ENCODE data around the gene CBR1.
A peak's percentile ranks its signal among the peaks of the same experiment; 100 is the strongest.
"Not testable (repeated sequence)": the region's sequence is repeated elsewhere in the genome, so short reads cannot be mapped to it uniquely, and the experiment has no call there.

Gene CBR1

GRCh38 chr21:36096398-36097290, 26.8 kb downstream of the CBR1 start:
- no peak for TF ChIP-seq CTCF (IDR thresholded peaks at IDR 0.05)
- no peaks in the 10 kb centered on the region for H3K36me3 ChIP-seq
- no peak overlapping the region for H3K4me3 ChIP-seq
- intact Hi-C loops (cut with DNase I; ENCODE audit: low total_unique reads) = no loop called here
- no peak overlapping the region for H3K27ac ChIP-seq
- H3K9me3 ChIP-seq = no peaks in the 10 kb centered on the region
- no peak for DNase-seq
- no peaks in the 10 kb centered on the region for H3K27me3 ChIP-seq
- peaks cover 0 to 14% (median 8%) of the 10 kb centered on the region in 4 donors for H3K4me1 ChIP-seq

GRCh38 chr21:36097427-36098181, 27.8 kb downstream of the CBR1 start:
- DNase-seq = no peak
- peaks cover 0 to 14% (median 8%) of the 10 kb centered on the region in 4 donors for H3K4me1 ChIP-seq
- intact Hi-C loops (cut with DNase I; ENCODE audit: low total_unique reads) = no loop called here
- peak overlapping the region in 1 of 2 donors; percentile 37 for H3K27ac ChIP-seq
- no peak overlapping the region for H3K4me3 ChIP-seq
- H3K9me3 ChIP-seq = no peaks in the 10 kb centered on the region
- TF ChIP-seq CTCF (IDR thresholded peaks at IDR 0.05) = no peak
- no peaks in the 10 kb centered on the region for H3K36me3 ChIP-seq
- H3K27me3 ChIP-seq = no peaks in the 10 kb centered on the region

GRCh38 chr21:36098182-36098532, 28.3 kb downstream of the CBR1 start:
- no peak overlapping the region for H3K27ac ChIP-seq
- intact Hi-C loops (cut with DNase I; ENCODE audit: low total_unique reads) = no loop called here
- DNase-seq = no peak
- no peak for TF ChIP-seq CTCF (IDR thresholded peaks at IDR 0.05)
- no peaks in the 10 kb centered on the region for H3K27me3 ChIP-seq
- peaks cover 0 to 14% (median 8%) of the 10 kb centered on the region in 4 donors for H3K4me1 ChIP-seq
- H3K9me3 ChIP-seq = no peaks in the 10 kb centered on the region
- H3K4me3 ChIP-seq = no peak overlapping the region
- H3K36me3 ChIP-seq = no peaks in the 10 kb centered on the region

GRCh38 chr21:36099000-36099399, 29.2 kb downstream of the CBR1 start:
- no peak for TF ChIP-seq CTCF (IDR thresholded peaks at IDR 0.05)
- Histone ChIP-seq H3K4me1 (peaks cover 0 to 14% (median 8%) of the 10 kb centered on the region in 4 donors), H3K4me3 (no peak overlapping the region), H3K27me3 (no peaks in the 10 kb centered on the region), H3K9me3 (no peaks in the 10 kb centered on the region), H3K36me3 (no peaks in the 10 kb centered on the region), H3K27ac (no peak overlapping the region)
- intact Hi-C loops (cut with DNase I; ENCODE audit: low total_unique reads) = no loop called here
- DNase-seq = no peak

- H3K4me1 ChIP-seq = peaks cover 0 to 19% (median 8%) of the 10 kb centered on the region in 4 donors
- DNase-seq; intact Hi-C loops (cut with DNase I; ENCODE audit: low total_unique reads); H3K27me3 ChIP-seq; H3K4me3 ChIP-seq; H3K9me3 ChIP-seq; H3K36me3 ChIP-seq; H3K27ac ChIP-seq: not testable (repeated sequence)
Observed at GRCh38 chr21:36099695-36100211, 29.9 kb downstream of the CBR1 start.
